Measurements from ENCODE around the gene KIF5B. TPM values are rescaled to one million over a fixed set of nuclear protein-coding genes. Genes with fewer than 3 reads are reported as not detected.

KIF5B gene
- total RNA-seq, 4 donors from 2014 or later: 170 to 345 (median 288) TPM

DNA sequence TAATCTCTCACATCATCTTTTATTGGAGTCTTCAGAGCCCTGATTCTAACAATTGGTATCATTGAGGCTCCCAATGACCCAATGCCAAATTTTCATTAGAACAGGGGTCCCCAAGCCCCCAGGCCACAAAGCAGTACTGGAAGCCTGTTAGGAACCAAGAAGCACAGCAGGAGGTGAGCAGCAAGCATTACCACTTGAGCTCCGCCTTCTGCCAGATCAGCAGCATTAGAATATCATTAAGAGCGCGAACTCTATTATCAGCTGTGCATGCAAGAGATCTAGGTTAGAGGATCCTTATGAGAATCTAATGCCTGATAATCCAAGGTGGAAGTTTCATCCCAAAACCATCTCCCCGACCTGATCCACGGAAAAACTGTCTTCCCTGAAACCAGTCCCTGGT lies 23.1 kb downstream of the KIF5B start:
- ATAC-seq: no peak
- Histone ChIP-seq H3K27ac (no peak overlapping the region), H3K4me1 (peaks cover 0 to under 1% (median 0%) of the 10 kb centered on the region in 3 donors), H3K36me3 (peaks cover 21 to 100% of the 10 kb centered on the region in 2 donors), H3K27me3 (no peaks in the 10 kb centered on the region), H3K4me3 (no peak overlapping the region), H3K9me3 (no peaks in the 10 kb centered on the region)
- WGBS, 2 donors (ENCODE audit: low coverage in 1 of 2): 90 to 100% methylated on average over 3 to 5 of the region's 5 CpGs
- no peak for TF ChIP-seq EP300 (IDR thresholded peaks at IDR 0.05)

DNA sequence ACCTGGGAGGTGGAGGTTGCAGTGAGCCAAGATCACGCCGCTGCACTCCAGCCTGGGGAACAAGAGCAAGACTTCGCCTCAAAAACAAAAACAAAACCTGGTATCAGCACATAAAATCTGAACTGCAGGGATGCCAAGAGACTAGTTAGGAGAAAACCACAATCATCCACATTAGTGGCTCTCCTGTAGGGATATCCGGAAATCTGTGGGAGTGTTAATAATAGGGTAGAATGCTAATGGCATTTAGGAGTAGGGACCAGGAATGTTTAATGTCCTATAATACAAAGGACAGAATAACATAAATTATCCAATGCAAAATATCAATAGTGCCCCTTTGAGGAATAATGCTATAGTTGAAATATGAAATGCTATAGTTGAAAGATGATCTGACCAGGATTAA lies 24.3 kb downstream of the KIF5B start:
- no peak overlapping the region for H3K4me3 ChIP-seq
- WGBS, 2 donors (ENCODE audit: low coverage in 1 of 2): 80 to 100% methylated on average over 1 to 2 of the region's 4 CpGs
- no peaks in the 10 kb centered on the region for H3K9me3 ChIP-seq
- no peak for ATAC-seq
- no peak overlapping the region for H3K27ac ChIP-seq
- no peaks in the 10 kb centered on the region for H3K4me1 ChIP-seq
- TF ChIP-seq POLR2A (IDR thresholded peaks at IDR 0.05): no peak
- TF ChIP-seq, protein P1, sequence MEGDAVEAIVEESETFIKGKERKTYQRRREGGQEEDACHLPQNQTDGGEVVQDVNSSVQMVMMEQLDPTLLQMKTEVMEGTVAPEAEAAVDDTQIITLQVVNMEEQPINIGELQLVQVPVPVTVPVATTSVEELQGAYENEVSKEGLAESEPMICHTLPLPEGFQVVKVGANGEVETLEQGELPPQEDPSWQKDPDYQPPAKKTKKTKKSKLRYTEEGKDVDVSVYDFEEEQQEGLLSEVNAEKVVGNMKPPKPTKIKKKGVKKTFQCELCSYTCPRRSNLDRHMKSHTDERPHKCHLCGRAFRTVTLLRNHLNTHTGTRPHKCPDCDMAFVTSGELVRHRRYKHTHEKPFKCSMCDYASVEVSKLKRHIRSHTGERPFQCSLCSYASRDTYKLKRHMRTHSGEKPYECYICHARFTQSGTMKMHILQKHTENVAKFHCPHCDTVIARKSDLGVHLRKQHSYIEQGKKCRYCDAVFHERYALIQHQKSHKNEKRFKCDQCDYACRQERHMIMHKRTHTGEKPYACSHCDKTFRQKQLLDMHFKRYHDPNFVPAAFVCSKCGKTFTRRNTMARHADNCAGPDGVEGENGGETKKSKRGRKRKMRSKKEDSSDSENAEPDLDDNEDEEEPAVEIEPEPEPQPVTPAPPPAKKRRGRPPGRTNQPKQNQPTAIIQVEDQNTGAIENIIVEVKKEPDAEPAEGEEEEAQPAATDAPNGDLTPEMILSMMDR (IDR thresholded peaks at IDR 0.05): no peak
- TF ChIP-seq EP300 (IDR thresholded peaks at IDR 0.05): no peak
- no peak for TF ChIP-seq POLR2AphosphoS5 (IDR thresholded peaks at IDR 0.05)
- no peaks in the 10 kb centered on the region for H3K27me3 ChIP-seq
- H3K36me3 ChIP-seq: peaks cover 21 to 99% of the 10 kb centered on the region in 2 donors

DNA sequence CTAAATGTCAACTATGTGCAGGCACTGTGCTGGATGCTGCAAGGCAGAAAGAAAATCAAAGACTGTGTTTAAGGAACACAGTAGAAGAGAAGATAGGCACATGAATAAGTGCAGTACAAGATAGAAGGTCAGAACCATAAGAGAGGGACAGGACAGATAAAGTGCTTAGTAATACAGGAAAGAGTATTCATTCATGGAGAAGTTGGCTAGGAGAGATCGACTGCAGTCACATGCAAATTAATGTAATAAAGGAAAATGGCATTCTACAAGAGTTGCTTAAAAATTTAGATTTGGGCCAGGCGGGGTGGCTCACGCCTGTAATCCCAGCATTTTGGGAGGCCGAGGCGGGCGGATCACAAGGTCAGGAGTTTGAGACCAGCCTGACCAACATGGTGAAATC lies 24.8 kb downstream of the KIF5B start:
- TF ChIP-seq EP300 (IDR thresholded peaks at IDR 0.05) (no peak), POLR2A (IDR thresholded peaks at IDR 0.05) (no peak), POLR2AphosphoS5 (IDR thresholded peaks at IDR 0.05) (no peak)
- TF ChIP-seq, protein P1 (IDR thresholded peaks at IDR 0.05): no peak
- no peaks in the 10 kb centered on the region for H3K4me1 ChIP-seq
- no peak overlapping the region for H3K27ac ChIP-seq
- H3K9me3 ChIP-seq: no peaks in the 10 kb centered on the region
- WGBS, 2 donors (ENCODE audit: low coverage in 1 of 2): 91% methylated on average over 6 of the region's 6 CpGs; no CpG with 5 or more reads in 1 of the 2 donors
- H3K4me3 ChIP-seq: no peak overlapping the region
- ATAC-seq: no peak
- H3K36me3 ChIP-seq: peaks cover 21 to 98% of the 10 kb centered on the region in 2 donors
- H3K27me3 ChIP-seq: no peaks in the 10 kb centered on the region

DNA sequence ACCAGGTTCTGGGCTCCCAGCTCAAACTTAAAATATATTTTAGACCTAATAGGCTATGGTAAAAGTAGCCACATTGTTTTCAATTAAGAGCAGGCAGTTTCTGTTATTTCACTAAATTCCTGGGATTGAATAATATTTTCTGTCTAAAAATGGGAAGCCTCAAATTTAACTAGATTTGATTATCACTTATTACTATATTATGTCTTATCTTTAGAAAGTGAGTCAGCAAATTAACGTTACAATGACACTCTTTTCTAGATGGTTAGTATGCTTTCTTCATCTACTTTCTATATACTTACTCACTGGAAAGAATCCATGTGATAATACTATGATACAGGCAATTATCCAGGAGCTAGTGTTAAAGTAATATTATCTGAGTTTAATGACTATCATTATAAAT lies 27.5 kb downstream of the KIF5B start:
- Histone ChIP-seq H3K9me3 (no peaks in the 10 kb centered on the region), H3K27ac (no peak overlapping the region), H3K27me3 (no peaks in the 10 kb centered on the region), H3K4me1 (no peaks in the 10 kb centered on the region), H3K4me3 (no peak overlapping the region), H3K36me3 (peaks cover 16 to 90% of the 10 kb centered on the region in 2 donors)
- no peak for ATAC-seq
- 13 to 28% methylated on average over 1 of the region's 1 CpG for WGBS, 2 donors (ENCODE audit: low coverage in 1 of 2)
- TF ChIP-seq EP300 (IDR thresholded peaks at IDR 0.05): no peak
- no peak for TF ChIP-seq POLR2AphosphoS5 (IDR thresholded peaks at IDR 0.05)
- TF ChIP-seq, protein P1 (IDR thresholded peaks at IDR 0.05): no peak
- TF ChIP-seq POLR2A (IDR thresholded peaks at IDR 0.05): no peak

DNA sequence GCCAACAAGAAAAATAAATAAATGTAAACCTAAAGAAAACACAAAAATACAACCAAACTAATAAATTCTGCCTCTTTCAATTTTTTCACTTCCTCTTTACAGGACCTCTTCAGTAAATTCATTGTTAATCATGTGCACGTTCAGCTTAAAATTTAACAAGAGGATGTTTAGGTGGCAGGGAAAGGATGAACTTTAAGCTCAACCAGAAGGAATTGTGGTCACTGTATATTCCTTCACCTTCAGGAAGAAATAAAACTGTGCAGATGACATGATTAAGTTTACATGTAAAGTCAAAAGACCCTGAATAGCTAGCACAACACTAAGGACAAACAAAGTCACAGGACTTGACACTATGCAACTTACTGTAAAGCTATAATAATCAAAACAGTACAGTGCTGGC lies 33.0 kb downstream of the KIF5B start:
- Histone ChIP-seq H3K27ac (no peak overlapping the region), H3K9me3 (no peaks in the 10 kb centered on the region), H3K4me1 (no peaks in the 10 kb centered on the region), H3K27me3 (no peaks in the 10 kb centered on the region), H3K36me3 (peaks cover 4 to 90% of the 10 kb centered on the region in 2 donors), H3K4me3 (no peak overlapping the region)
- TF ChIP-seq EP300 (IDR thresholded peaks at IDR 0.05) (no peak), POLR2AphosphoS5 (IDR thresholded peaks at IDR 0.05) (no peak), POLR2A (IDR thresholded peaks at IDR 0.05) (no peak)
- TF ChIP-seq, protein P1 (IDR thresholded peaks at IDR 0.05): no peak
- ATAC-seq: no peak
- 45 to 64% methylated on average over 1 of the region's 1 CpG for WGBS, 2 donors (ENCODE audit: low coverage in 1 of 2)
